ENCODE measurements around the gene FOXL3.

Gene FOXL3

DNA sequence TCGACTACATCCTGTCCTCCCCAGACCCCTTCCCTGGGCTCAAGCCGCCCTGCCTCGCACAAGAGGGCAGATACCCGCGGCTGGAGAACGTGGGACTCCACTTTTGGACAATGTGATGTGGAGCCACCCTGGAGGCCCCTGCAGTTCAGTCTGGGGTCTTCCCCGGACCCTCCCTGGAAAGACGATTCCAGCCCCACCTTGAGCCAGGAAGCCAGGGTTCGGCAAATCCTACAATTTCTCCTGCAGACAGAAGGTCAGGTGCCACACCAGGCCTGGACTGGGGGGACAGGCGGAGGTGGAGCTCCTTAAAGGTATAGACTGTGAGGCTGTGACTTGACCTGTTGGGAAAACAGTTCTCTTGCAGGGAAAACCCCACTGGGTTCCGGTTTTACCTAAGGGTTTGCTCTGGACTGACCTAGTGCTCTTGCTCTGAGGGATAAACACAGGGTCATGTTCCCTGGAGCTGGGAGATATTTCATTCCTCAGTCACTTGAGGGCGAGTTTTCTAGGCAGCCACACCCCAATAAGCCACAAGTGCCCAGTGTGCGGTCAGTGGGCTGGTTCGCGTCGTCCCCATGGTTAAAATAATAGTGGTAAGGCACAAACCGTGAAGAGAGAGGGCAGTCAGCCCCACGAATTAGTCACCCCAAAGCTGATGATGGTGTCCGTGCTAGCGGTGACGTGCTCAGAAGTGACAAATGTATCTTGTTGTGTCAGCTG lies 1.6 kb downstream of the FOXL3 start:
- H3K4me1 ChIP-seq (ENCODE audit: control extremely low read depth in 1 of 4, control insufficient read depth in 4 of 4, insufficient read depth in 4 of 4, low read length in 3 of 4): no peaks in the 10 kb centered on the region
- ChIA-PET CTCF (no interaction called here), POLR2A (no interaction called here)
- no peaks in the 10 kb centered on the region for H3K36me3 ChIP-seq (ENCODE audit: control insufficient read depth in 4 of 4, insufficient read depth in 4 of 4, low read length in 3 of 4)
- DNase-seq: no peak
- H3K27me3 ChIP-seq (replicated peaks in 2 of 5; ENCODE audit: control insufficient read depth in 4 of 5, insufficient read depth in 5 of 5, low read length in 4 of 5): peaks cover 3 to 77% (median 30%) of the 10 kb centered on the region in 5 experiments
- no peak overlapping the region for H3K27ac ChIP-seq (ENCODE audit: insufficient read depth in 1 of 2, low read depth in 1 of 2, low read length in 2 of 2, poor library complexity in 1 of 2, severe bottlenecking in 2 of 2)
- no peaks in the 10 kb centered on the region for H3K9me3 ChIP-seq (ENCODE audit: control extremely low read depth in 1 of 5, control insufficient read depth in 4 of 5, insufficient read depth in 2 of 5, low read depth in 1 of 5, low read length in 4 of 5)
- WGBS (ENCODE audit: insufficient coverage): 78% methylated on average over 18 of the region's 21 CpGs
- H3K4me3 ChIP-seq (ENCODE audit: control insufficient read depth in 1 of 7, extremely low read depth in 1 of 7, insufficient read depth in 4 of 7, low read depth in 2 of 7, low read length in 6 of 7): no peak overlapping the region

DNA sequence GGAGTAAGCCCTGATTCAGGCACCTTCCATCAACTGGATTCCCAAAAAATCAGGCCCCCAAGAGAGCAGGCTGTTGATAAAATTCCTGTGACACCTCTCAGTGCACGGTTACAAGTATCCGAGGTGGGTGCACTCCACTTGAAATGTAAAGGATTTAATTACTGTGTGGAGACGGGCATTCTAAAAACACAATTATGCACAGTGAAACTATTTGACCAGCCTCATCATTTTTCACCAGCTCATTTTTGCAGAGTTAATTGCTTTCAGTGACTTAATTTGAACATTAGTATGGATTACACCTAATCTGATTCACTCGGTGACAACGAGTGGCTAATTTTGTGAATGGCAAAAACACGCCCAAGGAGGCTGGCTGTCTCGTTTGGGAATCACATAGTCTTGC lies 2.3 kb downstream of the FOXL3 start:
- no peak overlapping the region for H3K27ac ChIP-seq (ENCODE audit: insufficient read depth in 1 of 2, low read depth in 1 of 2, low read length in 2 of 2, poor library complexity in 1 of 2, severe bottlenecking in 2 of 2)
- H3K36me3 ChIP-seq (ENCODE audit: control insufficient read depth in 4 of 4, insufficient read depth in 4 of 4, low read length in 3 of 4): no peaks in the 10 kb centered on the region
- no peaks in the 10 kb centered on the region for H3K9me3 ChIP-seq (ENCODE audit: control extremely low read depth in 1 of 5, control insufficient read depth in 4 of 5, insufficient read depth in 2 of 5, low read depth in 1 of 5, low read length in 4 of 5)
- no peak for DNase-seq
- H3K27me3 ChIP-seq (replicated peaks in 2 of 5; ENCODE audit: control insufficient read depth in 4 of 5, insufficient read depth in 5 of 5, low read length in 4 of 5): peaks cover 3 to 75% (median 30%) of the 10 kb centered on the region in 5 experiments
- 77% methylated on average over 6 of the region's 7 CpGs for WGBS (ENCODE audit: insufficient coverage)
- no peak overlapping the region for H3K4me3 ChIP-seq (ENCODE audit: control insufficient read depth in 1 of 7, extremely low read depth in 1 of 7, insufficient read depth in 4 of 7, low read depth in 2 of 7, low read length in 6 of 7)
- no peaks in the 10 kb centered on the region for H3K4me1 ChIP-seq (ENCODE audit: control extremely low read depth in 1 of 4, control insufficient read depth in 4 of 4, insufficient read depth in 4 of 4, low read length in 3 of 4)
- ChIA-PET CTCF (no interaction called here), POLR2A (no interaction called here)

DNA sequence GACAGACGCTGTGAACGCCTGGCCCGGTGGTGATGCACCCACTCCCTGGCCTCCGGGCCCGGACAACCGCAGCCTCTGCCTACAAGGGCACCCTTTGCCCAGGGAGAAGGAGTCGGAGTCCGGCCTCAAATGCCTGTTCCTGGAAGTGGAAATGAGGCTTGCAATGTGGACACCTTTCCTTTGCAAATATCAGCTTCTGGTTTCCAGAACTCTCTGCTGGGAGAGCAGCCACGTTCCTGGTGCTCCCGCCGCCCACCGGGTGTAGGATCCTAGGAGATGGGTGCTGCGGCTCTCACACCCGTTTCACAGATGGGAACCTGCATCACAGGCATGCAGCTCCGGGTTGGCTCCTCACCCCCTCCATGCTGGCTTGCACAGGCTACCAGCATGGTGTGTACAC lies 2.9 kb downstream of the FOXL3 start:
- Histone ChIP-seq H3K36me3 (ENCODE audit: control insufficient read depth in 4 of 4, insufficient read depth in 4 of 4, low read length in 3 of 4) (no peaks in the 10 kb centered on the region), H3K27me3 (replicated peaks in 2 of 5; ENCODE audit: control insufficient read depth in 4 of 5, insufficient read depth in 5 of 5, low read length in 4 of 5) (peaks cover 3 to 75% (median 28%) of the 10 kb centered on the region in 5 experiments), H3K9me3 (ENCODE audit: control extremely low read depth in 1 of 5, control insufficient read depth in 4 of 5, insufficient read depth in 2 of 5, low read depth in 1 of 5, low read length in 4 of 5) (no peaks in the 10 kb centered on the region), H3K4me3 (ENCODE audit: control insufficient read depth in 1 of 7, extremely low read depth in 1 of 7, insufficient read depth in 4 of 7, low read depth in 2 of 7, low read length in 6 of 7) (no peak overlapping the region), H3K27ac (ENCODE audit: insufficient read depth in 1 of 2, low read depth in 1 of 2, low read length in 2 of 2, poor library complexity in 1 of 2, severe bottlenecking in 2 of 2) (no peak overlapping the region), H3K4me1 (ENCODE audit: control extremely low read depth in 1 of 4, control insufficient read depth in 4 of 4, insufficient read depth in 4 of 4, low read length in 3 of 4) (no peaks in the 10 kb centered on the region)
- ChIA-PET CTCF (no interaction called here), POLR2A (no interaction called here)
- 96% methylated on average over 11 of the region's 15 CpGs for WGBS (ENCODE audit: insufficient coverage)
- DNase-seq: no peak

DNA sequence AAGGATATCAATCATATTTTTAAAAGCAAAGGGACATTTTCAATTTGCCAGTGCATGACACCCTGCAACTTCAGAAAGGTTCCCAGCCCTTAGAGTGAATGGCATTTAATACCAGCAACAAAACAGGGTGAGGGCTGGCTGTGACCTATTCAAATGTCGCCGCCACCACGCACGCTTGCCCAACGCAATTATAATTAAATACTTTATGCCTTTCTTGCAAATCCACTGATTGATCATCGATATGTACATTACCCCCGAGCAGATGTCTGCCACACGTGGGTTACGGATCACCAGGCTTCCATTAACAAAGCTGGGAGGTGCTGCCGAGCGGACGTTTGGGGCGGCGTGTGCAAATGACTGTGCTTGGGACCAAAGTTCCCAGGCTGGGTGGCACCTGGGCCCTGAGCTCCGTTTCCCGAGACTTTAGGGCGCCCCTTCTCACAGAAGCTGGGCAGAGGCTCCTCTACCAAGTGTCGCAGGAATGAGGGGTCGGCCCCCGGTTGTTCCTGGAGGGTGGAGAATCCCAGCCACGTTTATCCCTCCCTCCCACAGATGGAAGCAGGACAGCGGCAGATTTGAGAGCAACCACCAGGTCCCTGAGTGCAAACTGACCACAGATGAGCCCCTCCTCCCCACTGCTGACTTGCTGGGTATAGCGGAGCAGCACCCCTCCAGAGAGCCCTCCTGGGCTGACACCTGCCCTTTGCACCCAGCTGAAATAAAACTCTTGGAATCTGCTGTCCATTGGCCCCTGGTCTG lies 3.9 kb downstream of the FOXL3 start:
- WGBS (ENCODE audit: insufficient coverage): 85% methylated on average over 20 of the region's 23 CpGs
- peaks cover 3 to 65% (median 24%) of the 10 kb centered on the region in 5 experiments for H3K27me3 ChIP-seq (replicated peaks in 2 of 5; ENCODE audit: control insufficient read depth in 4 of 5, insufficient read depth in 5 of 5, low read length in 4 of 5)
- POLR2A ChIA-PET: no interaction called here

DNA sequence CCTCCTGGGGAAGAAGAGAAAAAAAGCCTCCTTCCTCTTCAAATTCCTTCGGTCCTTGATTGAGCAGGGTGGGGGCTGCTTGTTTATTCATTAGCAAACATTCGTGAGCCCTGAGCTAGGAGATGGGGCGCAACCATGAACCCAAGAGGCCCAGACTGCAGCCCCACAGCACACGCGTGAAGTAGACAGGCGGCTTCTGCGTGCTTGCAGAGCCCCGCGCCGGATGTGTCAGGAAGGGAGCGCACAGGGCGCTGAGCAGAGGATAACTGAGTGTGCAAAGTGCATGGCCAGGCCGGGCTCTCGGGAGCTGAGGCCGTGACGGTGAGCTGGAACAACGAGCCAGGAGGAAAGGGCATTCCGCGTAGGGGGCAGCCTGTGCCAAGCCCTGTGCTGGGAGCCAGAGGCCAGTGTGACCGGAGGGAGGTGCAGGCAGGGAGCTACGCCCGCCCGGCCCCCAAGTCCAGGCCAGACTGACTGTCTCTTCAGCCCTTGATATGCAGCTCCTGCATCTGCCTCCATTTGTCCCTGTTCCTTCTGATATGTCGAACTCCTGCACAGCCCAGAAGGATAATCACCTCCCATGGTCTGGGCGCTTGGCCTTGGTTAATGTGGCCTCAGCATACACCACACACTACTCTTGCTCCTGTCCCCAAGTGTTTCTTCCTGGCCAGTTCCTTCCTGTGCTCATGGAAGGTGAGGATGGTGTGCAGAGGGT lies 4.6 kb downstream of the FOXL3 start:
- POLR2A ChIA-PET: no interaction called here
- no peaks in the 10 kb centered on the region for H3K36me3 ChIP-seq (ENCODE audit: control insufficient read depth in 4 of 4, insufficient read depth in 4 of 4, low read length in 3 of 4)
- no peak for DNase-seq
- peaks cover 3 to 58% (median 20%) of the 10 kb centered on the region in 5 experiments for H3K27me3 ChIP-seq (replicated peaks in 2 of 5; ENCODE audit: control insufficient read depth in 4 of 5, insufficient read depth in 5 of 5, low read length in 4 of 5)
- no peak overlapping the region for H3K4me3 ChIP-seq (ENCODE audit: control insufficient read depth in 1 of 7, extremely low read depth in 1 of 7, insufficient read depth in 4 of 7, low read depth in 2 of 7, low read length in 6 of 7)
- H3K4me1 ChIP-seq (ENCODE audit: control extremely low read depth in 1 of 4, control insufficient read depth in 4 of 4, insufficient read depth in 4 of 4, low read length in 3 of 4): no peaks in the 10 kb centered on the region
- H3K27ac ChIP-seq (ENCODE audit: insufficient read depth in 1 of 2, low read depth in 1 of 2, low read length in 2 of 2, poor library complexity in 1 of 2, severe bottlenecking in 2 of 2): no peak overlapping the region
- CTCF ChIA-PET: no interaction called here
- no peaks in the 10 kb centered on the region for H3K9me3 ChIP-seq (ENCODE audit: control extremely low read depth in 1 of 5, control insufficient read depth in 4 of 5, insufficient read depth in 2 of 5, low read depth in 1 of 5, low read length in 4 of 5)
- 93% methylated on average over 19 of the region's 25 CpGs for WGBS (ENCODE audit: insufficient coverage)

More for the DNA sequence above, 3.9 kb downstream of the FOXL3 start:
- Histone ChIP-seq H3K4me1 (ENCODE audit: control extremely low read depth in 1 of 4, control insufficient read depth in 4 of 4, insufficient read depth in 4 of 4, low read length in 3 of 4) (no peaks in the 10 kb centered on the region), H3K4me3 (ENCODE audit: control insufficient read depth in 1 of 7, extremely low read depth in 1 of 7, insufficient read depth in 4 of 7, low read depth in 2 of 7, low read length in 6 of 7) (no peak overlapping the region), H3K27ac (ENCODE audit: insufficient read depth in 1 of 2, low read depth in 1 of 2, low read length in 2 of 2, poor library complexity in 1 of 2, severe bottlenecking in 2 of 2) (no peak overlapping the region), H3K36me3 (ENCODE audit: control insufficient read depth in 4 of 4, insufficient read depth in 4 of 4, low read length in 3 of 4) (no peaks in the 10 kb centered on the region), H3K9me3 (ENCODE audit: control extremely low read depth in 1 of 5, control insufficient read depth in 4 of 5, insufficient read depth in 2 of 5, low read depth in 1 of 5, low read length in 4 of 5) (no peaks in the 10 kb centered on the region)
- CTCF ChIA-PET: no interaction called here
- no peak for DNase-seq

DNA sequence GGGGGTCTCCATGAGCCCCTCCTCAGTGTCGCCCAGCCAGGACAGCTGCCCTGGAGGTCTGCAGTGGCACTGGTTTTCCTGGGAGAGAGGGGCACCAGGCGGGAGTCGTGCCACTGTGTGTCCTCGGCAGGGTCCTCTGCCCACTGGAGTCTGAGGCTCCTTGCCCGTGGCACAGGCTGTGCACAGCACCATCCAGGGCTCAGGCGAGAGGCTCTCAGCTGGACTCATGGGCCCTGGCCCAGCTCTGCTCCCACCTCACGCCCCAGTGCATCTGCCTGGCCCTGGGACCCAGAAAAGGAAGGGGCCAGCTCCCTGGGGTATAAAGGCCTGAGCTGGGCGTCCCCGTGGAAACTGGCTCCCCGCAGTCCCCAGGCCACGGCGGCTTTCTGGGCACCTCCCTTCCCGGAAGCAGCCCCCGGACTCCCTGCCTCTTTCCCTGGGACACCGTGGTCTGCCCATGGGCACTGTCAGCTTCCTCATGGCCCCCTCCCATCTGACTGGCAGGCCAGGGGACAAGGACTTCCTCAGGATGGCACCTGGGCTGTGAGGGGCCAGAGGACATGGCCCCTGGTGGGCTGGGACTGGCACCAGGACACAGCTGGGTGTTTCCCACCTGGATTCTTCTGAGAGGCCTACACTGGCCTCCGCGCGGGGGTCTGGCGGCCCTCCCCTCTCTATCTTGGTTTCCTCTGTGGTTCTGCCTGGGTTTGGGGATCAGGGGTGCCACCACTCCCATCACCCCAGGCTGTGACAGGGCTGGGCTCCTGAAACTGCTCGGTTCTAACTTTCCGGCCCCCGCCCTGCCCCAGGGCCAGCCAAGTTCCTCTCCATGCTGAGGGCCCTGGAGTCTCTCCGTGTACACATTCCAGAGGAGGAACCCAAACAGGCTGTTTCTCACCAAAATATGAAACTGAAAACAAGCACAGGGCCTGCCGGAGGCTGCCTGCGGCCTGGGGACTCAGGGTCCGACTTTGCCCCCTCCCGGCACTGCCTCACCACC lies 5.5 kb downstream of the FOXL3 start:
- no peak for DNase-seq
- WGBS (ENCODE audit: insufficient coverage): 83% methylated on average over 24 of the region's 27 CpGs
- CTCF ChIA-PET: no interaction called here
- Histone ChIP-seq H3K4me1 (ENCODE audit: control extremely low read depth in 1 of 4, control insufficient read depth in 4 of 4, insufficient read depth in 4 of 4, low read length in 3 of 4) (no peaks in the 10 kb centered on the region), H3K27ac (ENCODE audit: insufficient read depth in 1 of 2, low read depth in 1 of 2, low read length in 2 of 2, poor library complexity in 1 of 2, severe bottlenecking in 2 of 2) (no peak overlapping the region), H3K9me3 (ENCODE audit: control extremely low read depth in 1 of 5, control insufficient read depth in 4 of 5, insufficient read depth in 2 of 5, low read depth in 1 of 5, low read length in 4 of 5) (no peaks in the 10 kb centered on the region), H3K27me3 (replicated peaks in 2 of 5; ENCODE audit: control insufficient read depth in 4 of 5, insufficient read depth in 5 of 5, low read length in 4 of 5) (peaks cover 3 to 49% (median 18%) of the 10 kb centered on the region in 5 experiments), H3K4me3 (ENCODE audit: control insufficient read depth in 1 of 7, extremely low read depth in 1 of 7, insufficient read depth in 4 of 7, low read depth in 2 of 7, low read length in 6 of 7) (no peak overlapping the region), H3K36me3 (ENCODE audit: control insufficient read depth in 4 of 4, insufficient read depth in 4 of 4, low read length in 3 of 4) (no peaks in the 10 kb centered on the region)
- POLR2A ChIA-PET: no interaction called here

Data from common myeloid progenitor, CD34-positive (primary cell).